ENCODE results near the gene ODAD3. TPM values are rescaled to one million over a fixed set of nuclear protein-coding genes. Genes with fewer than 3 reads are reported as not detected.

The ODAD3 gene
- 0.54 TPM in 1 of 2 replicates, not detected in the other for total RNA-seq (2014; rRNA removed; shearing (Covaris generic))
- polyA plus RNA-seq (2016; fragmentation: Nextera tagmentation; extraction: Ambion mirVana): 0.44 and 0.95 TPM in 2 replicates

DNA sequence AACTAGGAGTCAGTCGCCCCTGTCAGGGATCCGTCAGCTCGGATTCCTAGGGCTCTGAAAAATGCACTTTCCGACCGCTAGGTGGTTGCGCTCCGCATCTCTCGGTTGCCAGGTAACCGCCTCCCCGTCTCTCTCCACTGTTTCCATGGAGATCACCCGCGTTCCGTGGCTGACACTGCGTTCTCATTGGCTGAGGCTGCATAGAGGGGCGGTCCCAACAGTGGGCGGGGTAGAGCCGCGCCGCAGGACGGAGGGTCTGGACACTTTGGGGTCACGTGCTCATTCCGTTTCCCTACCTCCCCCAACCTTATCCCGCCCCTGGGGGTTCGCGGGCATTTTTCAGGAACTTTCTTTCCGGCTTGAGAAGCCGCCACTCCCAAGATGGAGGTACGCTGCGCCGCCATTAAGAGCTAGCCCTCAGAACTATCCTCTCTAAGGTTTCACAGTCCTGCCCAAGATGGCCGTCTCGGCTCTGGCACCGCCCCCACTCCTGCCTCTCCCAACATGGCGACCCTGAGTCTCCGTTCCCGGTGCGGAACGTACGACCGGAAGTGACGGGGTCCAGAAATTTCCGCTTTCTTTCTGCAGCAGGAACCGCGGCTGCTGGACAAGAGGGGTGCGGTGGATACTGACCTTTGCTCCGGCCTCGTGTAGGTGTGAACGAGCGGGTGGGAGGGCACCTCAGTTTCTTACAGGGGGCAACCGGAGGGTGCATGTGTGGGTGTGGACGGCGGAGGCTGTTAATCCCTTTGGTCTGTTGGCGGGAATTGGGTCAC lies at the start of gene ODAD3, which contains the start of gene PRKCSH:
ODAD3 (minus strand) TSS at position 65 of the 776 bp plus-strand sequence. CDS start 105 bp downstream, outside the sequence.
PRKCSH (plus strand) TSS at position 579 of the 776 bp plus-strand sequence. CDS start 483 bp downstream, outside the sequence.
- Histone ChIP-seq H3K27me3 (replicated peaks; ENCODE audit: insufficient read depth) (no peaks in the 10 kb centered on the region), H2AFZ (peak within 1 kb of the TSS; percentile 100), H3K4me3 (peak within 1 kb of the TSS; percentile 94), H3K4me1 (ENCODE audit: insufficient read depth) (peaks cover 8% of the 10 kb centered on the region), H3F3A (ENCODE audit: insufficient read depth) (no peaks in the 10 kb centered on the region), H3K27ac (peak within 1 kb of the TSS; percentile 64), H3K36me3 (ENCODE audit: low read depth) (peaks cover 21% of the 10 kb centered on the region), H4K20me1 (ENCODE audit: insufficient read depth) (no peaks in the 10 kb centered on the region), H3K9me2 (ENCODE audit: insufficient read depth) (no peaks in the 10 kb centered on the region), H3K9me3 (ENCODE audit: low read depth) (no peaks in the 10 kb centered on the region), H3K9ac (peak within 1 kb of the TSS; percentile 85), H3K79me2 (ENCODE audit: insufficient read depth) (peaks cover 43% of the 10 kb centered on the region), H3K4me2 (ENCODE audit: unreplicated experiment) (peak within 1 kb of the TSS; percentile 81)
- in situ Hi-C loops (cut with MboI): no loop called here
- no peak for TF ChIP-seq EZH2phosphoT487 (IDR thresholded peaks at IDR 0.05; ENCODE audit: insufficient read depth, low read depth)
- TF ChIP-seq EZH2 (IDR thresholded peaks at IDR 0.05; ENCODE audit: insufficient read depth, poor library complexity, severe bottlenecking): no peak
- peak; percentile 100 for DNase-seq
- WGBS, 2 experiments (ENCODE audit: low coverage in 1 of 2, low lambda C conversion rate in 2 of 2, missing lambda C conversion rate in 2 of 2): 1 to 2% methylated on average over 53 of the region's 53 CpGs

DNA sequence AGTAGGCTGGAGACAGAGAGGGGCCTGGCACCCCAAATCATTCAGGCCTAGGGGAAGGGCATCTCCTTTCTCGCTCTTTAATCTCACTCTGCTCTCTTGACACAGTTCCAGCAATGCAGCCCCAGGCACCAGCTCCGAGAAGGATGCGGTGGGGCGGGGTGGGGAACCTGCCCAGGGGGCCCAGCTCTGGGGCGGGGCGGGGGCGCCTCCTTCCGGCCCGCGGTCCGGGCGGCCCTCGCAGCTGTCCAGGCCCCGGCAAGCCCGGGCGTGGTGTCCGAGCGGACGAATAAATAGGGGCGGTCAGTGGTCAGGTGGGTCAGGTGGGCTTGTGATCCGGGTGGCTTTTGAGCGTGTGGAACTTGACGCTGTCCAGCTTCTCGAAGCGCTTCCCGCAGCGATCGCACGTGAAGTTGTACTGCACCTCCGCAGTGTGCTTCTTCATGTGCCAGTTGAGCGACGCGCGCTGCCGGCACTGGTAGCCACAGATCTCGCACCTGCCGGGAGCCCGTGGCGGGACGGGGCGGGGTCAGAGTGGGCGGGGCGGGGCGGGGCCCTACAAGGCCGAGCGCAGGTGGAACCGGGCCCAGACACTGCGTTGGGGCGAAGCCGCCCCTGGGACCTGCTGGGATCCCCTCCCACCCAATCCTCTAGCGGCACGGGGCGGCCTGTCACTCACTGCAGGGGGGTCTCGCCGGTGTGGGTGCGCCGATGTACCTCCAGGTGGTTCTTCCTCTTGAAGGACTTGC lies 48.6 kb upstream of the ODAD3 start:
- Histone ChIP-seq H3K27me3 (replicated peaks; ENCODE audit: insufficient read depth) (peaks cover 25% of the 10 kb centered on the region), H3K9me3 (ENCODE audit: low read depth) (no peaks in the 10 kb centered on the region), H4K20me1 (ENCODE audit: insufficient read depth) (no peaks in the 10 kb centered on the region), H3K4me3 (no peak overlapping the region), H3K9ac (no peak overlapping the region), H3K9me2 (ENCODE audit: insufficient read depth) (no peaks in the 10 kb centered on the region), H3K36me3 (ENCODE audit: low read depth) (no peaks in the 10 kb centered on the region), H3K27ac (no peak overlapping the region), H3K4me2 (ENCODE audit: unreplicated experiment) (no peak overlapping the region), H3K4me1 (ENCODE audit: insufficient read depth) (no peaks in the 10 kb centered on the region), H3F3A (ENCODE audit: insufficient read depth) (no peaks in the 10 kb centered on the region), H3K79me2 (ENCODE audit: insufficient read depth) (no peaks in the 10 kb centered on the region), H2AFZ (no peak overlapping the region)
- 73 to 88% methylated on average over 13 to 55 of the region's 57 CpGs for WGBS, 2 experiments (ENCODE audit: low coverage in 1 of 2, low lambda C conversion rate in 2 of 2, missing lambda C conversion rate in 2 of 2)
- no peak for TF ChIP-seq EZH2 (IDR thresholded peaks at IDR 0.05; ENCODE audit: insufficient read depth, poor library complexity, severe bottlenecking)
- TF ChIP-seq EZH2phosphoT487 (IDR thresholded peaks at IDR 0.05; ENCODE audit: insufficient read depth, low read depth): no peak
- no peak for DNase-seq
- in situ Hi-C loops (cut with MboI): no loop called here

DNA sequence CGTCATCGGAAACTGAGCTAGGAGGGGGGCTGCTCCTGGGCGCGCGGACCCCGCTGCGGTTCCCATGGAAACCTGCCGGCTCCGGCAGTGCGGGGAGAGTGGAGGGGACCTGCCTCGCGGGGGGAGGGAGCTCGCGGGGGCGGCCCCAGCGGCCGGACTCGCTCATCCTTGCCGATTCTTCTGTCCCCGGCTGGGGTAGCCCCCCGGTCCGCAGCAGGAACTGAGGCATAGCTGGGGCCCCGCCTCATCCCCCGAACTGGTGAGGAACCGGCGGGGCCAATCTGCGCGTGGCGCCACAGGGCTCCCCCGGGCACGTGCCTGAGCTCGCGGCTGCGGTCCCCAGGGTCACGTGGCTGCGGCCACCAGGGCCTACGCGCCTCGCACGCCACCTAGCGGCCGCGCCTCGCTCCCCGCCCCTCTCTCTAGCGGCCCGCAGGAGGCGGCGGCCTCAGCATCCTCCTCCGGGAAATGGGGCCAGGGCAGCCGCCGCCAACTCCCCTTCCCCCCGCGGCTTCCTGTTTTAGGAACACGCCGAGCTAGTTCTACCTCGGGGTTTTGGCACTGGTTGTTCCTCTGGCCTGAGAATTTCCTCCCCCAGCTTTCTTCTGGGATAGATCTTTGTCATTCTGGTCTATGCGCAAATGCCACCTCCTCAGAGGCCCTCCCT lies 47.6 kb upstream of the ODAD3 start:
- no peak overlapping the region for H3K27ac ChIP-seq
- DNase-seq: peak; percentile 91
- no peaks in the 10 kb centered on the region for H3K9me2 ChIP-seq (ENCODE audit: insufficient read depth)
- H3K9ac ChIP-seq: peak overlapping the region; percentile 57
- TF ChIP-seq EZH2 (IDR thresholded peaks at IDR 0.05; ENCODE audit: insufficient read depth, poor library complexity, severe bottlenecking) (no peak), EZH2phosphoT487 (IDR thresholded peaks at IDR 0.05; ENCODE audit: insufficient read depth, low read depth) (no peak)
- no peaks in the 10 kb centered on the region for H3K79me2 ChIP-seq (ENCODE audit: insufficient read depth)
- H3F3A ChIP-seq (ENCODE audit: insufficient read depth): no peaks in the 10 kb centered on the region
- peak overlapping the region; percentile 65 for H2AFZ ChIP-seq
- H4K20me1 ChIP-seq (ENCODE audit: insufficient read depth): no peaks in the 10 kb centered on the region
- H3K4me2 ChIP-seq (ENCODE audit: unreplicated experiment): peak overlapping the region; percentile 68
- H3K4me3 ChIP-seq: peak overlapping the region; percentile 63
- H3K27me3 ChIP-seq (replicated peaks; ENCODE audit: insufficient read depth): peaks cover 25% of the 10 kb centered on the region
- in situ Hi-C loops (cut with MboI): no loop called here
- 5 to 6% methylated on average over 35 to 41 of the region's 58 CpGs for WGBS, 2 experiments (ENCODE audit: low coverage in 1 of 2, low lambda C conversion rate in 2 of 2, missing lambda C conversion rate in 2 of 2)
- no peaks in the 10 kb centered on the region for H3K36me3 ChIP-seq (ENCODE audit: low read depth)
- no peaks in the 10 kb centered on the region for H3K9me3 ChIP-seq (ENCODE audit: low read depth)
- H3K4me1 ChIP-seq (ENCODE audit: insufficient read depth): no peaks in the 10 kb centered on the region
